Motor neuron (in vitro differentiated cells): ENCODE measurements around the gene DTNA. TPM values are rescaled to one million over a fixed set of nuclear protein-coding genes. Genes with fewer than 3 reads are reported as not detected.
A peak's percentile ranks its signal among the peaks of the same experiment; 100 is the strongest.

Source experiments
- ATAC-seq, 8 experiments: fragments of 200-7000 bp; cut with Tn5 transposase; replicated peaks in 6 of 8; 2 replicates each; pipeline ENCODE4 v1.8.0; 2021; ENCODE audit warnings: mild to moderate bottlenecking in 8 of 8, moderate library complexity in 8 of 8
- H3K27ac ChIP-seq, 2 donors: fragments of 250-450 bp; sonication (Bioruptor Pico); 2 replicates each; pipeline ENCODE4 v1.9.0; 2021; ENCODE audit warnings: antibody characterized with exemption in 2 of 2, mild to moderate bottlenecking in 2 of 2, moderate library complexity in 1 of 2
- H3K4me1 ChIP-seq, 2 donors: fragments of 250-450 bp; sonication (Bioruptor Pico); replicated peaks in 1 of 2; 2 replicates each; pipeline ENCODE4 v1.6.1; 2021; ENCODE audit warnings: antibody characterized with exemption in 2 of 2, mild to moderate bottlenecking in 2 of 2, moderate library complexity in 1 of 2
- H3K4me3 ChIP-seq, 5 donors: fragments of 250-450 bp; sonication (Bioruptor Pico); 2 replicates each; pipeline ENCODE4 v1.9.0; 2021; ENCODE audit warnings: antibody characterized with exemption in 5 of 5, mild to moderate bottlenecking in 5 of 5, moderate library complexity in 4 of 5
- WGBS, 10 experiments: fragments of 450-650 bp; shearing (Covaris generic); methylation state at CpG; one replicate each; pipeline ENCODE4 v1.0.0; 2022; 5-methylcytosine and 5-hydroxymethylcytosine counted together
- in situ Hi-C, 9 experiments: fragments of 400-800 bp; cut with MboI; loops; one replicate each; pipeline ENCODE4 v1.15.0; 2021; ENCODE audit warnings: low sequenced_read_pairs in 9 of 9, low pct_unique_long_range_greater_than_20kb in 2 of 9; ENCODE audit not compliant: unreplicated experiment in 9 of 9
- total RNA-seq, 8 experiments: library from RNA; unstranded; fragments of 300-600 nt; gene quantifications; 2 replicates each; pipeline versions ENCODE4 v1.2.3 to v1.2.4, GENCODE V29; 2022

Gene DTNA
- total RNA-seq, 8 experiments from 2014 or later = 26.0 to 140 (median 49.2) TPM

- in situ Hi-C loops = loop anchor here in 3 of 9 experiments (10.0 to 25.0 kb wide), 3 partner anchors 114 to 417 kb away; no protein-coding TSS in a partner anchor
- ATAC-seq = peak in 3 of 8 experiments; percentile 18 to 68 (median 43)
- H3K4me3 ChIP-seq = no peak overlapping the region
- no peaks in the 10 kb centered on the region for H3K4me1 ChIP-seq
- no peak overlapping the region for H3K27ac ChIP-seq
Observed at GRCh38 chr18:34779112-34779511, 69.0 kb downstream of the DTNA start.

- Histone ChIP-seq H3K4me3 (no peak overlapping the region), H3K27ac (no peak overlapping the region), H3K4me1 (peaks cover 0 to 2% of the 10 kb centered on the region in 2 donors)
- no peak for ATAC-seq
- WGBS, 10 experiments = 67 to 100% (median 80%) methylated on average over 1 to 2 of the region's 2 CpGs; no CpG with 5 or more reads in 5 of the 10 experiments
- in situ Hi-C loops = loop anchor here in 3 of 9 experiments (25.0 kb wide), 2 partner anchors 119 to 419 kb away; no protein-coding TSS in a partner anchor
Observed at GRCh38 chr18:34780856-34781255, 70.8 kb downstream of the DTNA start.

- WGBS, 10 experiments = 38 to 97% (median 83%) methylated on average over 1 to 3 of the region's 3 CpGs
- in situ Hi-C loops = loop anchor here in 3 of 9 experiments (25.0 kb wide), 2 partner anchors 121 to 421 kb away; no protein-coding TSS in a partner anchor
- H3K4me1 ChIP-seq = peaks cover 0 to 3% of the 10 kb centered on the region in 2 donors
- no peak overlapping the region for H3K4me3 ChIP-seq
- no peak overlapping the region for H3K27ac ChIP-seq
- no peak for ATAC-seq
Observed at GRCh38 chr18:34783501-34783900, 73.4 kb downstream of the DTNA start.

- H3K27ac ChIP-seq = no peak overlapping the region
- H3K4me3 ChIP-seq = no peak overlapping the region
- in situ Hi-C loops = loop anchor here in 3 of 9 experiments (25.0 kb wide), 2 partner anchors 124 to 424 kb away; no protein-coding TSS in a partner anchor
- peak in 3 of 8 experiments; percentile 86 to 94 (median 93) for ATAC-seq
- peaks cover 0 to 3% of the 10 kb centered on the region in 2 donors for H3K4me1 ChIP-seq
- 0 to 100% (median 77%) methylated on average over 1 to 6 of the region's 6 CpGs for WGBS, 10 experiments
Observed at GRCh38 chr18:34786162-34786741, 76.2 kb downstream of the DTNA start.

GRCh38 chr18:34787931-34788532 lies 77.9 kb downstream of the DTNA start:
- ATAC-seq = peak in 6 of 8 experiments; percentile 5 to 54 (median 46)
- in situ Hi-C loops = loop anchor here in 3 of 9 experiments (25.0 kb wide), 2 partner anchors 126 to 426 kb away; no protein-coding TSS in a partner anchor
- peaks cover 0 to 3% of the 10 kb centered on the region in 2 donors for H3K4me1 ChIP-seq
- WGBS, 10 experiments = 0 to 13% (median 9%) methylated on average over 2 to 7 of the region's 7 CpGs
- no peak overlapping the region for H3K27ac ChIP-seq
- H3K4me3 ChIP-seq = no peak overlapping the region

GRCh38 chr18:34789768-34790344 lies 79.8 kb downstream of the DTNA start:
- H3K27ac ChIP-seq = no peak overlapping the region
- in situ Hi-C loops = loop anchor here in 3 of 9 experiments (25.0 kb wide), 2 partner anchors 128 to 428 kb away; no protein-coding TSS in a partner anchor
- H3K4me3 ChIP-seq = no peak overlapping the region
- WGBS, 10 experiments = 0 to 100% (median 70%) methylated on average over 1 to 2 of the region's 2 CpGs
- peak in 1 of 8 experiments; percentile 10 for ATAC-seq
- H3K4me1 ChIP-seq = peaks cover 0 to 3% of the 10 kb centered on the region in 2 donors

GRCh38 chr18:34794348-34794747 lies 84.2 kb downstream of the DTNA start:
- Histone ChIP-seq H3K27ac (no peak overlapping the region), H3K4me3 (no peak overlapping the region), H3K4me1 (no peaks in the 10 kb centered on the region)
- peak in 5 of 8 experiments; percentile 19 to 58 (median 39) for ATAC-seq
- WGBS, 10 experiments = 57 to 86% (median 82%) methylated on average over 2 to 3 of the region's 3 CpGs; no CpG with 5 or more reads in 2 of the 10 experiments
- in situ Hi-C loops = loop anchor here in 3 of 9 experiments (25.0 kb wide), 2 partner anchors 132 to 432 kb away; no protein-coding TSS in a partner anchor

GRCh38 chr18:34795070-34795732 lies 85.1 kb downstream of the DTNA start:
- H3K4me3 ChIP-seq = no peak overlapping the region
- no peaks in the 10 kb centered on the region for H3K4me1 ChIP-seq
- in situ Hi-C loops = loop anchor here in 3 of 9 experiments (25.0 kb wide), 2 partner anchors 133 to 433 kb away; no protein-coding TSS in a partner anchor
- ATAC-seq = peak in 3 of 8 experiments; percentile 58 to 80 (median 69)
- 0 to 100% (median 65%) methylated on average over 1 to 6 of the region's 6 CpGs for WGBS, 10 experiments
- H3K27ac ChIP-seq = no peak overlapping the region

- Histone ChIP-seq H3K27ac (no peak overlapping the region), H3K4me3 (no peak overlapping the region), H3K4me1 (no peaks in the 10 kb centered on the region)
- no peak for ATAC-seq
- 27 to 98% (median 91%) methylated on average over 1 to 7 of the region's 7 CpGs for WGBS, 10 experiments
- in situ Hi-C loops = loop anchor here in 3 of 9 experiments (25.0 kb wide), 2 partner anchors 134 to 434 kb away; no protein-coding TSS in a partner anchor
Observed at GRCh38 chr18:34796035-34796657, 86.0 kb downstream of the DTNA start.

- in situ Hi-C loops = loop anchor here in 3 of 9 experiments (25.0 kb wide), 2 partner anchors 137 to 437 kb away; no protein-coding TSS in a partner anchor
- Histone ChIP-seq H3K27ac (no peak overlapping the region), H3K4me1 (peaks cover 16 to 27% of the 10 kb centered on the region in 2 donors), H3K4me3 (no peak overlapping the region)
- no peak for ATAC-seq
- 37 to 100% (median 92%) methylated on average over 2 to 4 of the region's 4 CpGs; no CpG with 5 or more reads in 1 of the 10 experiments for WGBS, 10 experiments
Observed at GRCh38 chr18:34799291-34799690, 89.2 kb downstream of the DTNA start.

GRCh38 chr18:34800381-34800780 lies 90.3 kb downstream of the DTNA start:
- H3K27ac ChIP-seq = no peak overlapping the region
- H3K4me3 ChIP-seq = no peak overlapping the region
- peaks cover 17 to 31% of the 10 kb centered on the region in 2 donors for H3K4me1 ChIP-seq
- in situ Hi-C loops = no loop called here
- 71 to 100% (median 100%) methylated on average over 1 of the region's 1 CpG; no CpG with 5 or more reads in 4 of the 10 experiments for WGBS, 10 experiments
- ATAC-seq = no peak

GRCh38 chr18:34801774-34802173 lies 91.7 kb downstream of the DTNA start:
- 0 to 100% (median 59%) methylated on average over 1 to 2 of the region's 2 CpGs; no CpG with 5 or more reads in 6 of the 10 experiments for WGBS, 10 experiments
- peaks cover 17 to 31% of the 10 kb centered on the region in 2 donors for H3K4me1 ChIP-seq
- ATAC-seq = peak in 4 of 8 experiments; percentile 36 to 98 (median 72)
- no peak overlapping the region for H3K4me3 ChIP-seq
- H3K27ac ChIP-seq = no peak overlapping the region
- in situ Hi-C loops = no loop called here
